Esophagus muscularis mucosa (tissue), 4 donors: Measurements from ENCODE around the gene MARCHF2. TPM values are rescaled to one million over a fixed set of nuclear protein-coding genes. Genes with fewer than 3 reads are reported as not detected.

Experiments
- DNase-seq: peaks from one replicate; pipeline ENCODE4 v3.0.0-alpha.2; 2017; ENCODE audit errors: extremely low spot score
- H3K27ac ChIP-seq, 4 donors: fragments of 200-600 bp; sonication (generic); replicated peaks in 1 of 4; 1 replicate in 3 of 4; 2 replicates in 1 of 4; pipeline ENCODE4 v1.5.1; 2016 to 2019; ENCODE audit warnings: mild to moderate bottlenecking in 1 of 4
- H3K27me3 ChIP-seq, 4 donors: fragments of 200-600 bp; sonication (generic); one replicate each; pipeline versions ENCODE4 v1.5.1 to v1.6.0; 2016 to 2019
- H3K36me3 ChIP-seq, 4 donors: fragments of 200-600 bp; sonication (generic); one replicate each; pipeline ENCODE4 v1.5.1; 2016 to 2019
- H3K4me1 ChIP-seq, 4 donors: fragments of 200-600 bp; sonication (generic); one replicate each; pipeline ENCODE4 v1.5.1; 2016 to 2019
- H3K4me3 ChIP-seq, 4 donors: fragments of 200-600 bp; sonication (generic); 1 replicate in 2 of 4; 2 replicates in 2 of 4; pipeline ENCODE4 v1.5.1; 2016 to 2019; ENCODE audit warnings: mild to moderate bottlenecking in 4 of 4, moderate library complexity in 1 of 4
- H3K9me3 ChIP-seq, 4 donors: fragments of 200-600 bp; sonication (generic); 1 replicate in 3 of 4; 2 replicates in 1 of 4; pipeline ENCODE4 v1.5.1; 2016 to 2019
- EP300 ChIP-seq: sonication (generic); formaldehyde crosslinking; IDR thresholded peaks from one replicate; pipeline ENCODE4 v1.6.1; 2017; ENCODE audit warnings: antibody characterized with exemption
- POLR2A ChIP-seq: fragments of 450-650 bp; IDR thresholded peaks from one replicate; pipeline ENCODE4 v1.6.1; 2017; ENCODE audit warnings: antibody characterized with exemption, moderate library complexity, mild to moderate bottlenecking, low read depth
- POLR2AphosphoS5 ChIP-seq, 2 donors: sonication (generic); formaldehyde crosslinking; IDR thresholded peaks; one replicate each; pipeline ENCODE4 v1.6.1; 2017; ENCODE audit warnings: antibody characterized with exemption in 2 of 2
- WGBS: methylation state at CpG from one replicate; pipeline ENCODE4 v1.1.5; 2018; 5-methylcytosine and 5-hydroxymethylcytosine counted together
- intact Hi-C: fragments of 100-400 bp; cut with DNase I; formaldehyde crosslinking; loops from one replicate; pipeline ENCODE4 v1.15.1; 2023
- total RNA-seq, 4 donors: library from RNA; depleted of rRNA; stranded (reverse); fragments of >200 nt; gene quantifications; one replicate each; pipeline versions ENCODE4 v1.1.0 to v1.2.1, GENCODE V29; 2016
- TF ChIP-seq, protein P1 (sequence below), 3 experiments: fragments of 200-600 bp in 2 of 3; fragments of 450-650 bp in 1 of 3; sonication (generic) in 2 of 3; IDR thresholded peaks; one replicate each; pipeline ENCODE4 v1.5.1; 2017 to 2019; ENCODE audit warnings: antibody characterized with exemption in 3 of 3, mild to moderate bottlenecking in 2 of 3, moderate library complexity in 1 of 3

MARCHF2 gene
- total RNA-seq, 4 donors from 2014 or later: 227 to 286 (median 247) TPM

DNA sequence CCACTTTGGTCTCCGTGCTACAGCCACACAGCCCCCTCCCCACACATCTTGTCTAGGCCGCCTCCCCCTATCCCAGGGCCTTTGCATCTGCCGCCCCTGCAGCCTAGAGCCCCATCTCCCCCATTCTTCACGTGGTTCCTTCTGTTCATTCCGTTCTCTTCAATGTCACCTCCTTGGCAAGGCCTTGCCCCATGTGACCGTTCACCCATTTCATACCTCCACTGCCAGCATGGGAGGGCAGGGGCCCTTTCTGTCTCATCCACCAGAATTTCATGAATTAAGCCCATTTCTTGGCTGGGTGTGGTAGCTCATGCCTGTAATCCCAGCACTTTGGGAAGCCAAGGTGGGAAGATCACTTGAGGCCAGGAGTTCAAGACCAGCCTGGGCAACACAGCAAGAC is 15.9 kb downstream of the MARCHF2 start:
- Histone ChIP-seq H3K4me1 (peaks cover 8 to 23% (median 17%) of the 10 kb centered on the region in 4 donors), H3K9me3 (no peaks in the 10 kb centered on the region), H3K27me3 (no peaks in the 10 kb centered on the region), H3K4me3 (no peak overlapping the region), H3K36me3 (peaks cover 5 to 71% (median 55%) of the 10 kb centered on the region in 4 donors), H3K27ac (no peak overlapping the region)
- 91% methylated on average over 6 of the region's 6 CpGs for WGBS
- intact Hi-C loops: no loop called here
- TF ChIP-seq POLR2A (no peak), EP300 (no peak), POLR2AphosphoS5 (IDR thresholded peaks at IDR 0.05) (no peak)
- TF ChIP-seq, protein P1, sequence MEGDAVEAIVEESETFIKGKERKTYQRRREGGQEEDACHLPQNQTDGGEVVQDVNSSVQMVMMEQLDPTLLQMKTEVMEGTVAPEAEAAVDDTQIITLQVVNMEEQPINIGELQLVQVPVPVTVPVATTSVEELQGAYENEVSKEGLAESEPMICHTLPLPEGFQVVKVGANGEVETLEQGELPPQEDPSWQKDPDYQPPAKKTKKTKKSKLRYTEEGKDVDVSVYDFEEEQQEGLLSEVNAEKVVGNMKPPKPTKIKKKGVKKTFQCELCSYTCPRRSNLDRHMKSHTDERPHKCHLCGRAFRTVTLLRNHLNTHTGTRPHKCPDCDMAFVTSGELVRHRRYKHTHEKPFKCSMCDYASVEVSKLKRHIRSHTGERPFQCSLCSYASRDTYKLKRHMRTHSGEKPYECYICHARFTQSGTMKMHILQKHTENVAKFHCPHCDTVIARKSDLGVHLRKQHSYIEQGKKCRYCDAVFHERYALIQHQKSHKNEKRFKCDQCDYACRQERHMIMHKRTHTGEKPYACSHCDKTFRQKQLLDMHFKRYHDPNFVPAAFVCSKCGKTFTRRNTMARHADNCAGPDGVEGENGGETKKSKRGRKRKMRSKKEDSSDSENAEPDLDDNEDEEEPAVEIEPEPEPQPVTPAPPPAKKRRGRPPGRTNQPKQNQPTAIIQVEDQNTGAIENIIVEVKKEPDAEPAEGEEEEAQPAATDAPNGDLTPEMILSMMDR (IDR thresholded peaks at IDR 0.05): no peak
- DNase-seq: no peak

GRCh38 chr19:8429826-8430225 is 16.7 kb downstream of the MARCHF2 start:
- Histone ChIP-seq H3K9me3 (no peaks in the 10 kb centered on the region), H3K4me1 (peaks cover under 1 to 23% (median 17%) of the 10 kb centered on the region in 4 donors), H3K27ac (no peak overlapping the region), H3K4me3 (no peak overlapping the region), H3K27me3 (no peaks in the 10 kb centered on the region), H3K36me3 (peaks cover 5 to 73% (median 55%) of the 10 kb centered on the region in 4 donors)
- 90% methylated on average over 6 of the region's 6 CpGs for WGBS
- no peak for TF ChIP-seq POLR2A
- no peak for TF ChIP-seq EP300
- TF ChIP-seq, protein P1 (IDR thresholded peaks at IDR 0.05): no peak
- no peak for TF ChIP-seq POLR2AphosphoS5 (IDR thresholded peaks at IDR 0.05)
- DNase-seq: no peak
- intact Hi-C loops: no loop called here

DNA sequence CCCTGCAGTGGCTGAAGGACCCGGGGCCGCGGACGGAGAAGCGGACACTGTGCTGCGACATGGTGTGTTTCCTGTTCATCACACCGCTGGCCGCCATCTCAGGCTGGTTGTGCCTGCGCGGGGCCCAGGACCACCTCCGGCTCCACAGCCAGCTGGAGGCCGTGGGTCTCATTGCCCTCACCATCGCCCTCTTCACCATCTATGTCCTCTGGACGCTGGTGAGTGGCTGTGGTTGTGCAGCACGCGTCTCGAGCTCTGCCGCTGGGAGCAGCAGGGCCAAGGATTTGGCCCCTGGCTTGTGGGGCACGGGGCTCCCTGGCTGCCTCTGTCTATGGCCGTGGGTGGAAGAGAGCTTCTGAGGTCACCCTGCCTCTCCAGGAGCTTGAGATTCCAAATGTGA is 17.5 kb downstream of the MARCHF2 start:
- DNase-seq: no peak
- no peak overlapping the region for H3K4me3 ChIP-seq
- no peak overlapping the region for H3K27ac ChIP-seq
- WGBS: 88% methylated on average over 19 of the region's 20 CpGs
- peaks cover 0 to 16% (median 11%) of the 10 kb centered on the region in 4 donors for H3K4me1 ChIP-seq
- no peak for TF ChIP-seq POLR2AphosphoS5 (IDR thresholded peaks at IDR 0.05)
- TF ChIP-seq EP300: no peak
- TF ChIP-seq POLR2A: no peak
- TF ChIP-seq, protein P1 (IDR thresholded peaks at IDR 0.05): no peak
- no peaks in the 10 kb centered on the region for H3K9me3 ChIP-seq
- no peaks in the 10 kb centered on the region for H3K27me3 ChIP-seq
- intact Hi-C loops: no loop called here
- H3K36me3 ChIP-seq: peaks cover 5 to 77% (median 57%) of the 10 kb centered on the region in 4 donors

DNA sequence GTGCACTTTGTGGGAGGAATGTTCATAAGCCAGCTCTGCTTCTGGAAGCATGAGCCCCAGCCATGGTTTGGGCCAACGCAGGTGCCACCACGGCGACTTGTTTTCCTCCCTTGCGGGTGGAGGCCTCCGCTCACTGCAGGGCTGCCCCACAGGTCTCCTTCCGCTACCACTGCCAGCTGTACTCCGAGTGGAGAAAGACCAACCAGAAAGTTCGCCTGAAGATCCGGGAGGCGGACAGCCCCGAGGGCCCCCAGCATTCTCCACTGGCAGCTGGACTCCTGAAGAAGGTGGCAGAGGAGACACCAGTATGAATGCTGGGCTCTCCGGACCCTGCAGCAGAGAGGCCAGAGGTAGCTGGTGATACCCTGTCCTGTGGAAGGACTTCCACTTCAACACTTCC is 25.1 kb downstream of the MARCHF2 start:
- Histone ChIP-seq H3K9me3 (no peaks in the 10 kb centered on the region), H3K27me3 (no peaks in the 10 kb centered on the region), H3K27ac (no peak overlapping the region), H3K36me3 (peaks cover 8 to 62% (median 39%) of the 10 kb centered on the region in 4 donors), H3K4me1 (peaks cover 2 to 16% (median 11%) of the 10 kb centered on the region in 4 donors), H3K4me3 (no peak overlapping the region)
- 94% methylated on average over 10 of the region's 12 CpGs for WGBS
- TF ChIP-seq, protein P1 (IDR thresholded peaks at IDR 0.05): no peak
- TF ChIP-seq EP300 (no peak), POLR2AphosphoS5 (IDR thresholded peaks at IDR 0.05) (no peak), POLR2A (no peak)
- intact Hi-C loops: no loop called here
- no peak for DNase-seq
